Suprapubic skin (tissue), 4 donors: Measurements from ENCODE around the gene DNAH11. TPM values are rescaled to one million over a fixed set of nuclear protein-coding genes. Genes with fewer than 3 reads are reported as not detected.

Experiments
- DNase-seq, 2 donors: peaks; one replicate each; pipeline ENCODE4 v3.0.0-alpha.2; 2019; ENCODE audit warnings: low spot score in 2 of 2
- H3K27ac ChIP-seq: fragments of 200-600 bp; sonication (generic); one replicate; pipeline ENCODE4 v1.5.1; 2019
- H3K27me3 ChIP-seq: fragments of 200-600 bp; sonication (generic); one replicate; pipeline ENCODE4 v1.5.1; 2019
- H3K36me3 ChIP-seq: fragments of 200-600 bp; sonication (generic); one replicate; pipeline ENCODE4 v1.5.1; 2019
- H3K4me1 ChIP-seq: fragments of 200-600 bp; sonication (generic); one replicate; pipeline ENCODE4 v1.5.1; 2019
- H3K4me3 ChIP-seq: fragments of 200-600 bp; sonication (generic); one replicate; pipeline ENCODE4 v1.5.1; 2019; ENCODE audit warnings: mild to moderate bottlenecking
- H3K9me3 ChIP-seq: fragments of 200-600 bp; sonication (generic); one replicate; pipeline ENCODE4 v1.5.1; 2019
- EP300 ChIP-seq: sonication (generic); formaldehyde crosslinking; IDR thresholded peaks from one replicate; pipeline ENCODE4 v1.6.1; 2017; ENCODE audit warnings: antibody characterized with exemption
- POLR2A ChIP-seq, 2 donors: fragments of 450-650 bp; IDR thresholded peaks; one replicate each; pipeline ENCODE4 v1.6.1; 2017; ENCODE audit warnings: antibody characterized with exemption in 2 of 2, mild to moderate bottlenecking in 2 of 2, moderate library complexity in 2 of 2
- POLR2AphosphoS5 ChIP-seq, 3 donors: sonication (generic); formaldehyde crosslinking; IDR thresholded peaks; one replicate each; pipeline ENCODE4 v1.6.1; 2017; ENCODE audit warnings: antibody characterized with exemption in 3 of 3
- WGBS: methylation state at CpG from one replicate; pipeline ENCODE4 v1.1.5; 2018; 5-methylcytosine and 5-hydroxymethylcytosine counted together
- total RNA-seq, 4 donors: library from RNA; depleted of rRNA; stranded (reverse); fragments of >200 nt; gene quantifications; one replicate each; pipeline ENCODE4 v1.1.0, GENCODE V29; 2016
- TF ChIP-seq, protein P1 (sequence below), 2 donors: fragments of 200-600 bp in 1 of 2; fragments of 450-650 bp in 1 of 2; sonication (generic) in 1 of 2; IDR thresholded peaks; one replicate each; pipeline ENCODE4 v1.5.1; 2016 to 2019; ENCODE audit warnings: antibody characterized with exemption in 2 of 2, mild to moderate bottlenecking in 1 of 2, moderate library complexity in 1 of 2

DNAH11 gene
- total RNA-seq, 4 donors from 2014 or later = 0.57 to 48.3 (median 1.8) TPM

DNA sequence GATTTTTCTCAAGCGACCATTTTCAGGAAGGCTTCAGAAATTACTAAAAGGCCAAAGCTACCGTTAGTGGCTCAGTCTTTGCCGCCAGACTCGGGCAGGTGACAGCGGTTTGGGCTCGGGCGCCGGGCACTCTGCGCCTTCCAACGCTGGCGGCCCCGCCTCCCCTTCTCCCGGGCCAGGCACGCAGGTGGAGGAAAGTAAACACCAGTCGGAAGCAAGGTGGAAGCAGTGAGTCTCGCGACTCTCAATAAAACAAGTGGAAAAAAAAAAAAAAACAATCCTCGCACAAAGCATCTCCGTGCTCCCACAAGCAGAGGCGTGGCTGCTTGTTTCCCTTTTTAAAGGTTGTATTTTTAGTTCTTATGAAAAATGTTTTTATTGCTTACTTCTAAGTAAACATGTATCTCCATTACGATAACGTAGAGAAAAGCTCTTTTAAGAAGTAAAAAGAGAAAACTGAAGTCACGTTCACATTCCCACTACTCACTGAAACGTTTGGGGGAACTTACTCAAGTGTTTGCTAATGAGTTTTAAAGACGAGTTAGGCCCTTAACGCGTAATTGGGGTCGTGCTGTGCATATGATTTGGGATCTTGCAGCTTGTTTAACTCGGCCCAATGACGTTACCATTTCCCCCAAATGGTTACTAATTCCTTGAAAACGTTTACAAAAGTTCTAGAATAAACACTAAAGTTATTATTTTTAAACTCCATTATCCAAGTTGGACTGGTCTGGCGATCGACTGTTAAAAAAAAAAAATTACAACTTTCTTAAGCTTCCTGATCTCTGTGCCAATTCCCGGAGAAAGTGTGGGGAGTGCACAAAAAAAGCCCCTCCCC lies 402.0 kb downstream of the DNAH11 start:
- 2% methylated on average over 34 of the region's 34 CpGs for WGBS

DNA sequence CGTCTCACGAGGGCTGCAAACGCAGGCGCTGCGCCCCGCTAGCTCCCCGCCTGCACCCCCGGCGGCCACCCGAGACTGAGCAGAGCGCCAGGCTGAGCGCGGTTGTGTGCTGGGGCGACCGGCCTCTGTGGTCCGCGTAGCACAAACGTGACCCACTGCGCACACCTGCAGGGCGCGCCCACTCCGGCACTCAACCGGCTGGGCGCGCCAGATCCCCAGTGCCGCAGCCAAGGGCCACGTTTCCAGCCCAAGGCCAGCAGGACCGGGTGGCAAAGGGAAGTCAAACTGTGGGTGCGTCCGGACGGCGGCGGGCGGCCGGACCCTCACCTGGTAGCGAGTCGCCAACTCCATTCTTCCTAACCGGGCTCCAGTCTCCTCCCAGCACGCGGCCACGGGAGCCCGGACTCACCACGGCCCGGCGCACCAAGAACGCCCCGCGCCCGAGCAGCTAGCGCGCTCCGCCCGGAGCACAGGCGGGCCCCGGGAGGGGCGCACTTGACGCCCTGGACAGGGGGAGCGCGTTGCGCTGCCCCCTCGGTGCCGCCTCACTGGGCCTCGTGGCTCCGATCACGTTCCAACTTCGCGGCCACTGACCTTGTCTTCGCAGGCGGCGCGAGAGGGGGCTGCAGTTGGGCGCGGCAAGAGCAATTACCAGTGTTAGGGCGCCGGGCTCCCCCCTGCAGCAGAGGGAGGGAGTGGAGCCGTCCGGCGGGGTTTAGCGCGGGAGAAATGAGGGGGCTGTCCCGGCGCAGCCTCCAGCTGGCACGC lies 402.8 kb downstream of the DNAH11 start, which contains the start of gene CDCA7L:
TSS of gene CDCA7L (minus strand) at position 446 of the 768 bp plus-strand sequence. CDS start at position 351, 95 bp downstream.
- peak within 1 kb of the TSS; percentile 84 for H3K27ac ChIP-seq
- no peaks in the 10 kb centered on the region for H3K36me3 ChIP-seq
- peaks cover 37% of the 10 kb centered on the region for H3K4me1 ChIP-seq
- H3K4me3 ChIP-seq = peak within 1 kb of the TSS; percentile 70
- 0% methylated on average over 25 of the region's 83 CpGs for WGBS
- no peaks in the 10 kb centered on the region for H3K9me3 ChIP-seq
- TF ChIP-seq POLR2A (IDR thresholded peaks at IDR 0.05) (peak in 1 of 2 donors; percentile 18), EP300 (no peak), POLR2AphosphoS5 (IDR thresholded peaks at IDR 0.05) (peak in 1 of 3 donors; percentile 83)
- DNase-seq = peak; percentile 78 to 88
- H3K27me3 ChIP-seq = no peaks in the 10 kb centered on the region

More for the DNA sequence above, 402.0 kb downstream of the DNAH11 start:
- no peaks in the 10 kb centered on the region for H3K27me3 ChIP-seq
- peak overlapping the region; percentile 70 for H3K4me3 ChIP-seq
- no peak for TF ChIP-seq POLR2A (IDR thresholded peaks at IDR 0.05)
- no peak for TF ChIP-seq POLR2AphosphoS5 (IDR thresholded peaks at IDR 0.05)
- TF ChIP-seq EP300 = no peak
- TF ChIP-seq, protein P1, sequence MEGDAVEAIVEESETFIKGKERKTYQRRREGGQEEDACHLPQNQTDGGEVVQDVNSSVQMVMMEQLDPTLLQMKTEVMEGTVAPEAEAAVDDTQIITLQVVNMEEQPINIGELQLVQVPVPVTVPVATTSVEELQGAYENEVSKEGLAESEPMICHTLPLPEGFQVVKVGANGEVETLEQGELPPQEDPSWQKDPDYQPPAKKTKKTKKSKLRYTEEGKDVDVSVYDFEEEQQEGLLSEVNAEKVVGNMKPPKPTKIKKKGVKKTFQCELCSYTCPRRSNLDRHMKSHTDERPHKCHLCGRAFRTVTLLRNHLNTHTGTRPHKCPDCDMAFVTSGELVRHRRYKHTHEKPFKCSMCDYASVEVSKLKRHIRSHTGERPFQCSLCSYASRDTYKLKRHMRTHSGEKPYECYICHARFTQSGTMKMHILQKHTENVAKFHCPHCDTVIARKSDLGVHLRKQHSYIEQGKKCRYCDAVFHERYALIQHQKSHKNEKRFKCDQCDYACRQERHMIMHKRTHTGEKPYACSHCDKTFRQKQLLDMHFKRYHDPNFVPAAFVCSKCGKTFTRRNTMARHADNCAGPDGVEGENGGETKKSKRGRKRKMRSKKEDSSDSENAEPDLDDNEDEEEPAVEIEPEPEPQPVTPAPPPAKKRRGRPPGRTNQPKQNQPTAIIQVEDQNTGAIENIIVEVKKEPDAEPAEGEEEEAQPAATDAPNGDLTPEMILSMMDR (IDR thresholded peaks at IDR 0.05) = no peak
- H3K36me3 ChIP-seq = no peaks in the 10 kb centered on the region
- H3K9me3 ChIP-seq = no peaks in the 10 kb centered on the region
- DNase-seq = no peak
- H3K27ac ChIP-seq = peak overlapping the region; percentile 84
- peaks cover 37% of the 10 kb centered on the region for H3K4me1 ChIP-seq

GRCh38 chr7:21946222-21946709 lies 403.4 kb downstream of the DNAH11 start:
- H3K27me3 ChIP-seq = no peaks in the 10 kb centered on the region
- no peaks in the 10 kb centered on the region for H3K9me3 ChIP-seq
- DNase-seq = peak in 1 of 2 donors; percentile 89
- no peaks in the 10 kb centered on the region for H3K36me3 ChIP-seq
- peaks cover 32% of the 10 kb centered on the region for H3K4me1 ChIP-seq
- TF ChIP-seq POLR2A (IDR thresholded peaks at IDR 0.05) (no peak), POLR2AphosphoS5 (IDR thresholded peaks at IDR 0.05) (no peak), EP300 (no peak)
- TF ChIP-seq, protein P1 (IDR thresholded peaks at IDR 0.05) = no peak
- 32% methylated on average over 4 of the region's 8 CpGs for WGBS
- H3K4me3 ChIP-seq = peak overlapping the region; percentile 70
- peak overlapping the region; percentile 84 for H3K27ac ChIP-seq

- no peak for DNase-seq
- Histone ChIP-seq H3K27me3 (no peaks in the 10 kb centered on the region), H3K9me3 (no peaks in the 10 kb centered on the region), H3K4me1 (peaks cover 24% of the 10 kb centered on the region), H3K4me3 (no peak overlapping the region), H3K27ac (no peak overlapping the region), H3K36me3 (no peaks in the 10 kb centered on the region)
- 72% methylated on average over 3 of the region's 3 CpGs for WGBS
- TF ChIP-seq POLR2AphosphoS5 (IDR thresholded peaks at IDR 0.05) = no peak
- no peak for TF ChIP-seq POLR2A (IDR thresholded peaks at IDR 0.05)
- no peak for TF ChIP-seq EP300
Measured at GRCh38 chr7:21947056-21947455, 404.2 kb downstream of the DNAH11 start.

DNA sequence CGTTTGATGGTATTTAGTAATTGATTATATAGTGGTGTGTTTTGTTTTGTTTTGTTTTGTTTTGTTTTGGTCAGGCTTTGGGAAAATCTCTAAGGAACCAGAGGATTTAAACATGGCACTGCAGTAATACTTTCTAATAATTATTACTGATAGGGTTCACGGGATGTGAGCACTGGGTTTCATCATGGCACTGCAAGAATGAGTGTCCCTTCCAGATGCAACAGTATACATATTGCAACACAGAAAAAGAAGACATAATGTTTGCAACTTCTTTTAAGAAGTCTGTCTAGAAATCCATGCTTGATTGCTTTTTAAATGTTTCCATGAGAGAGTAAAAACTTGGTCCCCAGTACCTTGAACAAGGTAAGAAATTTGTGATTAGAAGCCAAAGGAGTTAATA lies 405.1 kb downstream of the DNAH11 start:
- Histone ChIP-seq H3K4me1 (peaks cover 20% of the 10 kb centered on the region), H3K9me3 (no peaks in the 10 kb centered on the region), H3K27me3 (no peaks in the 10 kb centered on the region), H3K36me3 (no peaks in the 10 kb centered on the region), H3K4me3 (no peak overlapping the region), H3K27ac (no peak overlapping the region)
- TF ChIP-seq POLR2A (IDR thresholded peaks at IDR 0.05) (no peak), EP300 (no peak), POLR2AphosphoS5 (IDR thresholded peaks at IDR 0.05) (no peak)
- TF ChIP-seq, protein P1 (IDR thresholded peaks at IDR 0.05) = no peak
- WGBS = 72% methylated on average over 2 of the region's 2 CpGs
- no peak for DNase-seq
